HEK293 (cell line): ENCODE results near the gene SH3BP5L.

Experiments
- CTCF ChIA-PET: fragments of 350-600 bp; formaldehyde crosslinking; extraction: SDS; loops from one replicate; lab custom pipeline; 2021; ENCODE audit warnings: antibody characterized with exemption; lab: Yijun Ruan, JAX
- POLR2A ChIA-PET: fragments of 300-600 bp; formaldehyde crosslinking; extraction: SDS; loops from one replicate; lab custom pipeline; 2020; ENCODE audit warnings: antibody characterized with exemption, inconsistent platforms; lab: Yijun Ruan, JAX
- H3K27ac ChIP-seq: fragments of 200-500 bp; sonication (Bioruptor generic); 2 replicates; pipeline ENCODE4 v1.5.1; 2014; ENCODE audit warnings: low read depth, low read length, control low read depth, inconsistent platforms; ENCODE audit errors: extremely low read depth
- H3K36me3 ChIP-seq, 2 experiments: fragments of 200-500 bp in 1 of 2; sonication (Bioruptor generic) in 1 of 2; 1 replicate in 1 of 2; 2 replicates in 1 of 2; pipeline ENCODE4 v1.5.1; 2014 to 2017; ENCODE audit warnings: inconsistent platforms in 2 of 2, low read length in 2 of 2; ENCODE audit not compliant: control insufficient read depth in 2 of 2, insufficient read depth in 1 of 2
- H3K4me1 ChIP-seq: fragments of 200-500 bp; sonication (Bioruptor generic); 2 replicates; pipeline ENCODE4 v1.5.1; 2014; ENCODE audit warnings: mild to moderate bottlenecking, low read length, inconsistent platforms; ENCODE audit not compliant: control insufficient read depth, insufficient read depth
- H3K4me3 ChIP-seq: 2 replicates; pipeline ENCODE4 v1.5.1; 2011; ENCODE audit warnings: low read depth, mild to moderate bottlenecking, control low read depth, low read length, moderate library complexity
- H3K9me3 ChIP-seq: fragments of 200-500 bp; sonication (Bioruptor generic); 2 replicates; pipeline ENCODE4 v1.5.1; 2014; ENCODE audit warnings: low read depth, low read length, inconsistent platforms; ENCODE audit not compliant: control insufficient read depth, insufficient read depth
- BCL11A ChIP-seq: fragments of 450-650 bp; formaldehyde crosslinking; IDR thresholded peaks from 2 replicates; pipeline ENCODE4 v1.5.1; 2016; ENCODE audit warnings: low read depth, missing biosample characterization, missing genetic modification characterization
- BCL11B ChIP-seq: fragments of 450-650 bp; formaldehyde crosslinking; IDR thresholded peaks from 2 replicates; pipeline ENCODE4 v1.5.1; 2016; ENCODE audit warnings: low read depth, missing biosample characterization, missing genetic modification characterization
- GLI4 ChIP-seq: fragments of 450-650 bp; formaldehyde crosslinking; IDR thresholded peaks from 2 replicates; pipeline ENCODE4 v1.5.1; 2016; ENCODE audit warnings: missing biosample characterization, missing genetic modification characterization
- GLIS2 ChIP-seq: fragments of 450-650 bp; formaldehyde crosslinking; IDR thresholded peaks from 2 replicates; pipeline ENCODE4 v1.5.1; 2016; ENCODE audit warnings: missing biosample characterization, missing genetic modification characterization
- SCRT1 ChIP-seq: fragments of 450-650 bp; formaldehyde crosslinking; IDR thresholded peaks from 2 replicates; pipeline ENCODE4 v1.5.1; 2016; ENCODE audit warnings: missing biosample characterization, missing genetic modification characterization, borderline replicate concordance
- SP3 ChIP-seq: fragments of 450-650 bp; formaldehyde crosslinking; IDR thresholded peaks from 2 replicates; pipeline ENCODE4 v1.5.1; 2016; ENCODE audit warnings: missing biosample characterization, missing genetic modification characterization
- YY2 ChIP-seq: fragments of 450-650 bp; formaldehyde crosslinking; IDR thresholded peaks from 2 replicates; pipeline ENCODE4 v1.5.1; 2016; ENCODE audit warnings: missing biosample characterization, missing genetic modification characterization
- ZNF211 ChIP-seq: fragments of 450-650 bp; formaldehyde crosslinking; IDR thresholded peaks from 2 replicates; pipeline ENCODE4 v1.5.1; 2016; ENCODE audit warnings: low read depth, missing biosample characterization, missing genetic modification characterization
- ZNF23 ChIP-seq: fragments of 450-650 bp; formaldehyde crosslinking; IDR thresholded peaks from 2 replicates; pipeline ENCODE4 v1.5.1; 2016; ENCODE audit warnings: missing biosample characterization, missing genetic modification characterization, borderline replicate concordance
- ZNF274 ChIP-seq, 2 experiments: fragments of 200-500 bp in 1 of 2; fragments of 450-650 bp in 1 of 2; sonication (Bioruptor generic) in 1 of 2; formaldehyde crosslinking in 1 of 2; IDR thresholded peaks; 2 replicates each; pipeline versions ENCODE4 v1.5.1 to v1.6.1; 2014 to 2016; ENCODE audit warnings: borderline replicate concordance in 1 of 2, inconsistent platforms in 1 of 2, low read length in 1 of 2, missing biosample characterization in 1 of 2, missing genetic modification characterization in 1 of 2
- ZNF341 ChIP-seq: fragments of 450-650 bp; formaldehyde crosslinking; IDR thresholded peaks from 2 replicates; pipeline ENCODE4; 2016; ENCODE audit warnings: low read depth, missing biosample characterization, missing genetic modification characterization
- ZNF596 ChIP-seq: fragments of 450-650 bp; IDR thresholded peaks from 2 replicates; pipeline ENCODE4 v1.5.0; 2018; ENCODE audit warnings: missing biosample characterization, mild to moderate bottlenecking, missing genetic modification characterization, moderate library complexity
- ZNF768 ChIP-seq: fragments of 450-650 bp; formaldehyde crosslinking; IDR thresholded peaks from 2 replicates; pipeline ENCODE4 v1.5.1; 2018; ENCODE audit warnings: missing biosample characterization, mild to moderate bottlenecking, missing genetic modification characterization
- ZSCAN23 ChIP-seq: fragments of 450-650 bp; formaldehyde crosslinking; IDR thresholded peaks from 2 replicates; pipeline ENCODE4 v1.5.1; 2016; ENCODE audit warnings: missing biosample characterization, missing genetic modification characterization
- ZSCAN30 ChIP-seq: fragments of 450-650 bp; IDR thresholded peaks from 2 replicates; pipeline ENCODE4 v1.5.1; 2018; ENCODE audit warnings: missing biosample characterization, mild to moderate bottlenecking, missing genetic modification characterization, moderate library complexity
- TF ChIP-seq, protein P1 (sequence below): IDR thresholded peaks from 2 replicates; pipeline ENCODE4 v1.6.1; 2011; ENCODE audit warnings: mild to moderate bottlenecking, low read depth, low read length, borderline replicate concordance
- TF ChIP-seq, protein P2 (sequence below): fragments of 450-650 bp; formaldehyde crosslinking; IDR thresholded peaks from 2 replicates; pipeline ENCODE4 v1.5.1; 2016; ENCODE audit warnings: missing biosample characterization, missing genetic modification characterization, borderline replicate concordance
- TF ChIP-seq, protein P3 (sequence below): fragments of 450-650 bp; formaldehyde crosslinking; IDR thresholded peaks from 2 replicates; pipeline ENCODE4 v1.5.1; 2017; ENCODE audit warnings: missing biosample characterization, mild to moderate bottlenecking, missing genetic modification characterization, moderate library complexity
- TF ChIP-seq, protein P4 (sequence below): fragments of 450-650 bp; formaldehyde crosslinking; IDR thresholded peaks from 2 replicates; pipeline ENCODE4 v1.5.1; 2017; ENCODE audit warnings: missing biosample characterization, missing genetic modification characterization

The SH3BP5L gene

DNA sequence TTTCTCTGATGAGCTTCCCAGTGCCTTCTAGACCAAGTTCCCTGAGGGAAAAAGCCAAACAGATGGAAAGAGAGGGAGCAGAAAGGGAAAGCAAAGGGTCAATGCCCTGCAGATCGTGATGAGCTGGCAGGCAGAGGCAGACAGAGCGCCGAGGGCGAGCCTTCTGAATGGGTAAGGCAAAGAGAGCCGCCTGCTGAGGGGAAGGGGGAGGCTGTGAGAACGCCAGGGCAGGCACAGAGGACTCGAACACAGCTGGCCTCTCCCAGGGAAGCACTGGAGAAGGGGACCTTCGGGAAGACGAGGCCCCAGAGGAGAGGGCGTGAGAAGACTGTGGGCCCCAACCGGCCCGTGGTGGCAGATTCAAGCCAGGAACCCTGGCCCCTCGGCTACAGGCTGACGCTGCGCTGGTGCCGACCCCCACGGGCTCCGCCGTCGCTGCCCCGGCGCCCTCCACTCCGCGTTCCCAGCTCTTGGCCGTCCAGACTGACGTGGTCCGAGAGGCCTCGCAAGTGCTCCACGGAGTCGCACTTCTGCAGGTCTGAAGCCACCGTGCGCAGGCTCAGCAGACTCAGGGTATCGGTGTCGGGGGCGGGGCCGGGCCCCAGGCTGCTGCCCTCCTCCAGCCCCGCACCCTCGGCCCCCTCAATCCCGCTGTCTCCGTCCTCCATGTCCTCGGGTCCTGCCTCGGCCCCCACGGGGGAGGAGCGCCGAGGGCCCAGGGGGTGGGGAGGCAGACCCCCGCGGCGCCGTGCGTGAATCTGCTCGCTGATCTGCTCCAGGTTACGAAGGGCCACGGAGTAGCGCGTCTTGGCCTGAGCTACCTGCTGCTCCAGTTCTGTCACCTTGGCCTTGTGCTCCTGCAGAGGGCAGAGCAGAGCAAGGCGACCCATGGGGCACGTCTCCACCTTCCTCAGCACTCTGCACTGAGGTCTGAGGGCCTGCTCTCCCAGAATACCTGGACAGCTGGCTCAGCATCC, 13.9 kb downstream of the SH3BP5L start:
- TF ChIP-seq, protein P1, sequence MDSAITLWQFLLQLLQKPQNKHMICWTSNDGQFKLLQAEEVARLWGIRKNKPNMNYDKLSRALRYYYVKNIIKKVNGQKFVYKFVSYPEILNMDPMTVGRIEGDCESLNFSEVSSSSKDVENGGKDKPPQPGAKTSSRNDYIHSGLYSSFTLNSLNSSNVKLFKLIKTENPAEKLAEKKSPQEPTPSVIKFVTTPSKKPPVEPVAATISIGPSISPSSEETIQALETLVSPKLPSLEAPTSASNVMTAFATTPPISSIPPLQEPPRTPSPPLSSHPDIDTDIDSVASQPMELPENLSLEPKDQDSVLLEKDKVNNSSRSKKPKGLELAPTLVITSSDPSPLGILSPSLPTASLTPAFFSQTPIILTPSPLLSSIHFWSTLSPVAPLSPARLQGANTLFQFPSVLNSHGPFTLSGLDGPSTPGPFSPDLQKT = no peak
- TF ChIP-seq ZNF768 (tag by site-specific recombination) (no peak), ZNF341 (tag by site-specific recombination) (no peak), ZNF596 (tag by site-specific recombination) (no peak), ZSCAN30 (tag by site-specific recombination) (no peak), ZNF211 (tag by site-specific recombination) (no peak), GLI4 (tag by site-specific recombination) (no peak), SCRT1 (tag by site-specific recombination) (no peak), YY2 (tag by site-specific recombination) (no peak), ZNF274 (IDR thresholded peaks at IDR 0.05; ENCODE audit: low read length) (no peak), ZNF274 (tag by site-specific recombination; IDR thresholded peaks at IDR 0.05; ENCODE audit: borderline replicate concordance) (no peak), BCL11B (tag by site-specific recombination) (no peak), ZNF23 (tag by site-specific recombination) (no peak), GLIS2 (no peak), ZSCAN23 (tag by site-specific recombination) (no peak)
- TF ChIP-seq, protein P2, sequence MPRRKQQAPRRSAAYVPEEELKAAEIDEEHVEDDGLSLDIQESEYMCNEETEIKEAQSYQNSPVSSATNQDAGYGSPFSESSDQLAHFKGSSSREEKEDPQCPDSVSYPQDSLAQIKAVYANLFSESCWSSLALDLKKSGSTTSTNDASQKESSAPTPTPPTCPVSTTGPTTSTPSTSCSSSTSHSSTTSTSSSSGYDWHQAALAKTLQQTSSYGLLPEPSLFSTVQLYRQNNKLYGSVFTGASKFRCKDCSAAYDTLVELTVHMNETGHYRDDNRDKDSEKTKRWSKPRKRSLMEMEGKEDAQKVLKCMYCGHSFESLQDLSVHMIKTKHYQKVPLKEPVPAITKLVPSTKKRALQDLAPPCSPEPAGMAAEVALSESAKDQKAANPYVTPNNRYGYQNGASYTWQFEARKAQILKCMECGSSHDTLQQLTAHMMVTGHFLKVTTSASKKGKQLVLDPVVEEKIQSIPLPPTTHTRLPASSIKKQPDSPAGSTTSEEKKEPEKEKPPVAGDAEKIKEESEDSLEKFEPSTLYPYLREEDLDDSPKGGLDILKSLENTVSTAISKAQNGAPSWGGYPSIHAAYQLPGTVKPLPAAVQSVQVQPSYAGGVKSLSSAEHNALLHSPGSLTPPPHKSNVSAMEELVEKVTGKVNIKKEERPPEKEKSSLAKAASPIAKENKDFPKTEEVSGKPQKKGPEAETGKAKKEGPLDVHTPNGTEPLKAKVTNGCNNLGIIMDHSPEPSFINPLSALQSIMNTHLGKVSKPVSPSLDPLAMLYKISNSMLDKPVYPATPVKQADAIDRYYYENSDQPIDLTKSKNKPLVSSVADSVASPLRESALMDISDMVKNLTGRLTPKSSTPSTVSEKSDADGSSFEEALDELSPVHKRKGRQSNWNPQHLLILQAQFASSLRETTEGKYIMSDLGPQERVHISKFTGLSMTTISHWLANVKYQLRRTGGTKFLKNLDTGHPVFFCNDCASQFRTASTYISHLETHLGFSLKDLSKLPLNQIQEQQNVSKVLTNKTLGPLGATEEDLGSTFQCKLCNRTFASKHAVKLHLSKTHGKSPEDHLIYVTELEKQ = no peak
- TF ChIP-seq, protein P3, sequence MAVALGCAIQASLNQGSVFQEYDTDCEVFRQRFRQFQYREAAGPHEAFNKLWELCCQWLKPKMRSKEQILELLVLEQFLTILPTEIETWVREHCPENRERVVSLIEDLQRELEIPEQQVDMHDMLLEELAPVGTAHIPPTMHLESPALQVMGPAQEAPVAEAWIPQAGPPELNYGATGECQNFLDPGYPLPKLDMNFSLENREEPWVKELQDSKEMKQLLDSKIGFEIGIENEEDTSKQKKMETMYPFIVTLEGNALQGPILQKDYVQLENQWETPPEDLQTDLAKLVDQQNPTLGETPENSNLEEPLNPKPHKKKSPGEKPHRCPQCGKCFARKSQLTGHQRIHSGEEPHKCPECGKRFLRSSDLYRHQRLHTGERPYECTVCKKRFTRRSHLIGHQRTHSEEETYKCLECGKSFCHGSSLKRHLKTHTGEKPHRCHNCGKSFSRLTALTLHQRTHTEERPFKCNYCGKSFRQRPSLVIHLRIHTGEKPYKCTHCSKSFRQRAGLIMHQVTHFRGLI = no peak
- ChIA-PET POLR2A (no interaction called here), CTCF (no interaction called here)
- H3K4me1 ChIP-seq = no peaks in the 10 kb centered on the region
- no peak overlapping the region for H3K4me3 ChIP-seq
- H3K36me3 ChIP-seq = peaks cover 0 to 43% of the 10 kb centered on the region in 2 experiments; a peak in 1 of 3 replicates
- no peaks in the 10 kb centered on the region for H3K9me3 ChIP-seq
- H3K27ac ChIP-seq = no peak overlapping the region

DNA sequence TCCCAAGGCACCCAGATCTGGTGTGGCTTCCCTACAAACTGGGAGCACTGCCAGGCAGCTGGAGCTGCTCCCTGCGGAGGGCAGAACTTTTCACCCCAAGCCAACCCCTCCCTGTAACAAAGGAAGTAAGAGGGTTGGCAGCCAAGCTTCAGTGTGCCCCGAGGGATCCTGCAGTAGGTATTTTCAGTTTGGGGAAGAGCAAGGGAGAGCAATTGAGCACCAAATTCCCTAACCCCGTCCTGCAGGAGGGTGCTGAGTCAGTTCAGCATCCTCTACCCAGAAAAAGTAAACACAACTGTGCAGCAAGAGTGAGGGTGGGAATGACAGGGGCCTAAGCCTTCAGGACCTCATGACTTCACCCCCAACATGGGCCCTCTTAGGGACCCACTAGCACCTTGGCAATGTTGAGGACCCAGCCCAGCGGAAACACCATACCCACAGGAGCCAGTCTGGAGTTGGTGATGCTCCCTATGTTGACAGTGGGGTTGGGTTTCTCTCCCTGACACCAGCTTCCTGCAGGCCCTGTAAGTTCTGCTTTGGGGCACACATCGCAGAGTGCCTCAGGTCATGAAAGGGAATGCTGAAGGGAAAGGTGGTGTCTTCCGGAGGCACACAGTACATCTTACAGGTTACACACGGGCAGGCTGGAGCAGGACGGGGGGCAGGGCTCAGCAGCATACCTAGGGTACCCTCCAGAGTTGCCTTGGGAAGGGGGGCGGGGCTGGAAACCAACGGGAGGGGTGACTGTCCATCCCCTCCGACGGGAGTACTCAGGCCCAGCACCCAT, 14.8 kb downstream of the SH3BP5L start:
- ChIA-PET CTCF (interaction anchor here (0.6 kb wide), 1 partner anchor 189 kb away, joined by 3 read pairs; no protein-coding TSS in a partner anchor), POLR2A (no interaction called here)
- Histone ChIP-seq H3K9me3 (no peaks in the 10 kb centered on the region), H3K4me3 (no peak overlapping the region), H3K4me1 (no peaks in the 10 kb centered on the region), H3K27ac (no peak overlapping the region), H3K36me3 (peaks cover 0 to 35% of the 10 kb centered on the region in 2 experiments; a peak in 1 of 3 replicates)
- TF ChIP-seq SP3 (tag by site-specific recombination) (no peak), BCL11A (tag by site-specific recombination) (no peak)
- TF ChIP-seq, protein P4, sequence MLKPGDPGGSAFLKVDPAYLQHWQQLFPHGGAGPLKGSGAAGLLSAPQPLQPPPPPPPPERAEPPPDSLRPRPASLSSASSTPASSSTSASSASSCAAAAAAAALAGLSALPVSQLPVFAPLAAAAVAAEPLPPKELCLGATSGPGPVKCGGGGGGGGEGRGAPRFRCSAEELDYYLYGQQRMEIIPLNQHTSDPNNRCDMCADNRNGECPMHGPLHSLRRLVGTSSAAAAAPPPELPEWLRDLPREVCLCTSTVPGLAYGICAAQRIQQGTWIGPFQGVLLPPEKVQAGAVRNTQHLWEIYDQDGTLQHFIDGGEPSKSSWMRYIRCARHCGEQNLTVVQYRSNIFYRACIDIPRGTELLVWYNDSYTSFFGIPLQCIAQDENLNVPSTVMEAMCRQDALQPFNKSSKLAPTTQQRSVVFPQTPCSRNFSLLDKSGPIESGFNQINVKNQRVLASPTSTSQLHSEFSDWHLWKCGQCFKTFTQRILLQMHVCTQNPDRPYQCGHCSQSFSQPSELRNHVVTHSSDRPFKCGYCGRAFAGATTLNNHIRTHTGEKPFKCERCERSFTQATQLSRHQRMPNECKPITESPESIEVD = no peak
